ENCODE results near the gene FAM13A.

The FAM13A gene

GRCh38 chr4:88702782-88703181, 354.2 kb downstream of the FAM13A start:
- no peaks in the 10 kb centered on the region for H3K4me1 ChIP-seq (ENCODE audit: control insufficient read depth in 2 of 2, insufficient read depth in 1 of 2, low read depth in 1 of 2, low read length in 2 of 2)
- no peaks in the 10 kb centered on the region for H3K79me1 ChIP-seq (ENCODE audit: low read depth, low read length)
- H3K23ac ChIP-seq (ENCODE audit: low read depth, low read length, poor library complexity), result no peak overlapping the region
- no peak overlapping the region for H2AFZ ChIP-seq (ENCODE audit: low read length)
- no peak overlapping the region for H4K8ac ChIP-seq (ENCODE audit: low read depth, low read length)
- H3K36me3 ChIP-seq (replicated peaks in 1 of 2; ENCODE audit: control insufficient read depth in 2 of 2, insufficient read depth in 2 of 2, low read length in 2 of 2), result no peaks in the 10 kb centered on the region
- H4K91ac ChIP-seq (ENCODE audit: low read depth, low read length, poor library complexity), result no peak overlapping the region
- no peak overlapping the region for H3K18ac ChIP-seq (ENCODE audit: low read length)
- H2BK12ac ChIP-seq (ENCODE audit: low read length), result no peak overlapping the region
- no peaks in the 10 kb centered on the region for H3K27me3 ChIP-seq (ENCODE audit: control insufficient read depth in 3 of 3, insufficient read depth in 3 of 3, low read depth in 1 of 3, low read length in 3 of 3)
- no peak overlapping the region for H3K4ac ChIP-seq (ENCODE audit: low read length)
- WGBS, 2 donors (ENCODE audit: extremely low coverage in 2 of 2, insufficient read length in 2 of 2, insufficient replicate concordance in 1 of 2), result no CpG with 5 or more reads among the region's 2 CpGs
- H3K4me3 ChIP-seq (ENCODE audit: low read length in 2 of 2), result no peak overlapping the region
- no peak overlapping the region for H2BK5ac ChIP-seq (ENCODE audit: low read length)
- H3K9ac ChIP-seq (ENCODE audit: low read depth, low read length, poor library complexity), result no peak overlapping the region
- DNase-seq (ENCODE audit: low spot score), result no peak
- no peaks in the 10 kb centered on the region for H3K9me3 ChIP-seq (replicated peaks in 1 of 2; ENCODE audit: control insufficient read depth in 2 of 2, insufficient read depth in 1 of 2, low read depth in 1 of 2, low read length in 2 of 2)
- H3K4me2 ChIP-seq (ENCODE audit: insufficient read depth, low read length, poor library complexity, severe bottlenecking), result no peak overlapping the region
- no peak overlapping the region for H3K14ac ChIP-seq (ENCODE audit: low read length)
- H2BK15ac ChIP-seq (ENCODE audit: low read length), result no peak overlapping the region
- no peak overlapping the region for H3K27ac ChIP-seq (replicated peaks; ENCODE audit: low read length)
- no peak overlapping the region for H2BK120ac ChIP-seq (ENCODE audit: low read depth, low read length)
- no peak overlapping the region for H2AK5ac ChIP-seq (ENCODE audit: low read depth, low read length)

- H3K14ac ChIP-seq (ENCODE audit: low read length), result no peak overlapping the region
- H3K9ac ChIP-seq (ENCODE audit: low read depth, low read length, poor library complexity), result no peak overlapping the region
- no peak overlapping the region for H4K8ac ChIP-seq (ENCODE audit: low read depth, low read length)
- peak overlapping the region; percentile 91 for H2AFZ ChIP-seq (ENCODE audit: low read length)
- H2BK5ac ChIP-seq (ENCODE audit: low read length), result no peak overlapping the region
- H3K23ac ChIP-seq (ENCODE audit: low read depth, low read length, poor library complexity), result no peak overlapping the region
- H4K91ac ChIP-seq (ENCODE audit: low read depth, low read length, poor library complexity), result no peak overlapping the region
- H3K4ac ChIP-seq (ENCODE audit: low read length), result no peak overlapping the region
- H2BK15ac ChIP-seq (ENCODE audit: low read length), result no peak overlapping the region
- WGBS, 2 donors (ENCODE audit: extremely low coverage in 2 of 2, insufficient read length in 2 of 2, insufficient replicate concordance in 1 of 2), result no CpG with 5 or more reads among the region's 7 CpGs
- H2BK120ac ChIP-seq (ENCODE audit: low read depth, low read length), result no peak overlapping the region
- no peak overlapping the region for H3K18ac ChIP-seq (ENCODE audit: low read length)
- H3K4me2 ChIP-seq (ENCODE audit: insufficient read depth, low read length, poor library complexity, severe bottlenecking), result no peak overlapping the region
- no peaks in the 10 kb centered on the region for H3K4me1 ChIP-seq (ENCODE audit: control insufficient read depth in 2 of 2, insufficient read depth in 1 of 2, low read depth in 1 of 2, low read length in 2 of 2)
- H2AK5ac ChIP-seq (ENCODE audit: low read depth, low read length), result no peak overlapping the region
- no peak for DNase-seq (ENCODE audit: low spot score)
- no peaks in the 10 kb centered on the region for H3K9me3 ChIP-seq (replicated peaks in 1 of 2; ENCODE audit: control insufficient read depth in 2 of 2, insufficient read depth in 1 of 2, low read depth in 1 of 2, low read length in 2 of 2)
- H3K36me3 ChIP-seq (replicated peaks in 1 of 2; ENCODE audit: control insufficient read depth in 2 of 2, insufficient read depth in 2 of 2, low read length in 2 of 2), result no peaks in the 10 kb centered on the region
- no peaks in the 10 kb centered on the region for H3K79me1 ChIP-seq (ENCODE audit: low read depth, low read length)
- no peak overlapping the region for H3K4me3 ChIP-seq (ENCODE audit: low read length in 2 of 2)
- no peaks in the 10 kb centered on the region for H3K27me3 ChIP-seq (ENCODE audit: control insufficient read depth in 3 of 3, insufficient read depth in 3 of 3, low read depth in 1 of 3, low read length in 3 of 3)
- no peak overlapping the region for H3K27ac ChIP-seq (replicated peaks; ENCODE audit: low read length)
- no peak overlapping the region for H2BK12ac ChIP-seq (ENCODE audit: low read length)
These were observed 358.5 kb downstream of the FAM13A start for GRCh38 chr4:88698519-88698918.

GRCh38 chr4:88697588-88698329, 359.2 kb downstream of the FAM13A start, which contains the start of gene NAP1L5:
NAP1L5 (minus strand) TSS chr4:88697829; CDS start chr4:88697754, 75 bp downstream.
- Histone ChIP-seq H3K27ac (replicated peaks; ENCODE audit: low read length) (no peak within 1 kb of the TSS), H3K4me1 (ENCODE audit: control insufficient read depth in 2 of 2, insufficient read depth in 1 of 2, low read depth in 1 of 2, low read length in 2 of 2) (no peaks in the 10 kb centered on the region)

GRCh38 chr4:88697141-88697540, 359.8 kb downstream of the FAM13A start:
- Histone ChIP-seq H4K8ac (ENCODE audit: low read depth, low read length) (no peak overlapping the region), H2BK15ac (ENCODE audit: low read length) (no peak overlapping the region), H3K36me3 (replicated peaks in 1 of 2; ENCODE audit: control insufficient read depth in 2 of 2, insufficient read depth in 2 of 2, low read length in 2 of 2) (no peaks in the 10 kb centered on the region), H2BK120ac (ENCODE audit: low read depth, low read length) (no peak overlapping the region), H3K14ac (ENCODE audit: low read length) (no peak overlapping the region), H3K9me3 (replicated peaks in 1 of 2; ENCODE audit: control insufficient read depth in 2 of 2, insufficient read depth in 1 of 2, low read depth in 1 of 2, low read length in 2 of 2) (no peaks in the 10 kb centered on the region), H3K27ac (replicated peaks; ENCODE audit: low read length) (no peak overlapping the region), H2AFZ (ENCODE audit: low read length) (peak overlapping the region; percentile 91), H3K9ac (ENCODE audit: low read depth, low read length, poor library complexity) (no peak overlapping the region), H4K91ac (ENCODE audit: low read depth, low read length, poor library complexity) (no peak overlapping the region), H2BK12ac (ENCODE audit: low read length) (no peak overlapping the region), H3K79me1 (ENCODE audit: low read depth, low read length) (no peaks in the 10 kb centered on the region), H3K4me1 (ENCODE audit: control insufficient read depth in 2 of 2, insufficient read depth in 1 of 2, low read depth in 1 of 2, low read length in 2 of 2) (no peaks in the 10 kb centered on the region), H3K4ac (ENCODE audit: low read length) (no peak overlapping the region), H2BK5ac (ENCODE audit: low read length) (no peak overlapping the region), H3K4me2 (ENCODE audit: insufficient read depth, low read length, poor library complexity, severe bottlenecking) (peak overlapping the region; percentile 66), H3K4me3 (ENCODE audit: low read length in 2 of 2) (peak overlapping the region; percentile 48 to 86), H3K23ac (ENCODE audit: low read depth, low read length, poor library complexity) (no peak overlapping the region), H2AK5ac (ENCODE audit: low read depth, low read length) (no peak overlapping the region), H3K18ac (ENCODE audit: low read length) (peak overlapping the region; percentile 67), H3K27me3 (ENCODE audit: control insufficient read depth in 3 of 3, insufficient read depth in 3 of 3, low read depth in 1 of 3, low read length in 3 of 3) (no peaks in the 10 kb centered on the region)
- DNase-seq (ENCODE audit: low spot score), result no peak
- no CpG with 5 or more reads among the region's 18 CpGs for WGBS, 2 donors (ENCODE audit: extremely low coverage in 2 of 2, insufficient read length in 2 of 2, insufficient replicate concordance in 1 of 2)

More at GRCh38 chr4:88697588-88698329, 359.2 kb downstream of the FAM13A start, which contains the start of gene NAP1L5:
- no peak for DNase-seq (ENCODE audit: low spot score)
- H3K14ac ChIP-seq (ENCODE audit: low read length), result no peak within 1 kb of the TSS
- H3K4ac ChIP-seq (ENCODE audit: low read length), result no peak within 1 kb of the TSS
- WGBS, 2 donors (ENCODE audit: extremely low coverage in 2 of 2, insufficient read length in 2 of 2, insufficient replicate concordance in 1 of 2), result no CpG with 5 or more reads among the region's 40 CpGs
- H3K36me3 ChIP-seq (replicated peaks in 1 of 2; ENCODE audit: control insufficient read depth in 2 of 2, insufficient read depth in 2 of 2, low read length in 2 of 2), result no peaks in the 10 kb centered on the region
- H2BK12ac ChIP-seq (ENCODE audit: low read length), result no peak within 1 kb of the TSS
- H2BK15ac ChIP-seq (ENCODE audit: low read length), result no peak within 1 kb of the TSS
- peak within 1 kb of the TSS; percentile 67 for H3K18ac ChIP-seq (ENCODE audit: low read length)
- H4K91ac ChIP-seq (ENCODE audit: low read depth, low read length, poor library complexity), result no peak within 1 kb of the TSS
- H3K23ac ChIP-seq (ENCODE audit: low read depth, low read length, poor library complexity), result no peak within 1 kb of the TSS
- no peaks in the 10 kb centered on the region for H3K79me1 ChIP-seq (ENCODE audit: low read depth, low read length)
- H4K8ac ChIP-seq (ENCODE audit: low read depth, low read length), result no peak within 1 kb of the TSS
- peak within 1 kb of the TSS; percentile 48 to 86 for H3K4me3 ChIP-seq (ENCODE audit: low read length in 2 of 2)
- no peaks in the 10 kb centered on the region for H3K9me3 ChIP-seq (replicated peaks in 1 of 2; ENCODE audit: control insufficient read depth in 2 of 2, insufficient read depth in 1 of 2, low read depth in 1 of 2, low read length in 2 of 2)
- H2BK5ac ChIP-seq (ENCODE audit: low read length), result no peak within 1 kb of the TSS
- H3K27me3 ChIP-seq (ENCODE audit: control insufficient read depth in 3 of 3, insufficient read depth in 3 of 3, low read depth in 1 of 3, low read length in 3 of 3), result no peaks in the 10 kb centered on the region
- H2AK5ac ChIP-seq (ENCODE audit: low read depth, low read length), result no peak within 1 kb of the TSS
- peak within 1 kb of the TSS; percentile 91 for H2AFZ ChIP-seq (ENCODE audit: low read length)
- no peak within 1 kb of the TSS for H2BK120ac ChIP-seq (ENCODE audit: low read depth, low read length)
- peak within 1 kb of the TSS; percentile 66 for H3K4me2 ChIP-seq (ENCODE audit: insufficient read depth, low read length, poor library complexity, severe bottlenecking)
- peak within 1 kb of the TSS; percentile 68 for H3K9ac ChIP-seq (ENCODE audit: low read depth, low read length, poor library complexity)
